GM12891 (cell line): ENCODE measurements around the gene FMO3.

Experiments
- DNase-seq: peaks from one replicate; pipeline ENCODE4 v3.0.0; 2011; ENCODE audit warnings: low spot score; ENCODE audit not compliant: insufficient read length
- FAIRE-seq: peaks from 2 replicates; lab custom pipeline; 2011; peaks lifted over from hg19 to GRCh38; lab: Jason Lieb, UNC
- PAX5 ChIP-seq: IDR thresholded peaks from 2 replicates; pipeline ENCODE4 v1.6.1; 2011; ENCODE audit warnings: low read length, moderate library complexity, mild to moderate bottlenecking; ENCODE audit not compliant: insufficient read depth, severe bottlenecking
- POLR2A ChIP-seq: IDR thresholded peaks from 2 replicates; pipeline ENCODE4 v1.6.1; 2011; ENCODE audit warnings: low read depth, low read length, control low read depth
- POLR2AphosphoS5 ChIP-seq: IDR thresholded peaks from 2 replicates; pipeline ENCODE4 v1.6.1; 2011; ENCODE audit warnings: low read depth, low read length, control low read depth
- POU2F2 ChIP-seq: IDR thresholded peaks from 2 replicates; pipeline ENCODE4 v1.6.1; 2011; ENCODE audit warnings: low read depth, mild to moderate bottlenecking, control low read depth, low read length, moderate library complexity
- SPI1 ChIP-seq: IDR thresholded peaks from 2 replicates; pipeline ENCODE4 v1.6.1; 2011; ENCODE audit warnings: low read depth, low read length, control low read depth
- TAF1 ChIP-seq: IDR thresholded peaks from 2 replicates; pipeline ENCODE4 v1.6.1; 2011; ENCODE audit warnings: low read depth, low read length, control low read depth

FMO3 gene

DNA sequence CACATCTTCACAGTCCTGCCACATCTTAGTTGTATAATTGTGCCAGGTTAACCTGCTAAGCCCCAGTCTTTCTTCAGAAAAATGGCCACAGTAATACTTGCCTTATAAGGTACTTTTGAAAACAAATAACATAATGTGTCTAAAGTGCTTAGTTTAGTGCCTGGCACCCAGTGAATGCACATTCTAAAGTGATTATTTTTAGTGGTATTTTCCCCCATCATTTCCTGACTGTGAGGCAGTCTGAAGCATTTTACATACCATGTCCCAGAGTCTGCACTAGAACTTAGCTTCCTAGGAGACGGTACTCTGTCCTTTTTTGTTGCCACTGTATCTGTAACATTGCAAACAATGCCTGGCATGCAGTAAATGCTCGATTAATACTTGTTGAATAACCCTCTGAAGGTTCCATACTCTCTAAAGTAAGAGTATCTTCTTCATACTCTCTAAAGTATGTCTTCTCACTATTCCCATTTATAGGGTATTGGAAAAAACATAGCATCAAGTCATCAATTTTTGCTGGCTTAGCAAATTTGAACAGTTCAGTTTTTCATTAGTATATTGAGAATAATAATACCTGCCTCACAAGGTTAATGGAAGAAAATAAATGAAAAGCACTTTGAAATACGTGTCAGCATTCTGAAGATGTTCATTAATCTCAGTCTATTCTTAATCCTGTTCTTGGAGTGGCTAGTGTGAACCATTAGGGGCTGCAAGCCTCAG, 43.7 kb downstream of the FMO3 start:
- TF ChIP-seq TAF1 = no peak
- TF ChIP-seq POU2F2 = no peak
- no peak for TF ChIP-seq PAX5
- TF ChIP-seq POLR2A = no peak
- no peak for TF ChIP-seq POLR2AphosphoS5
- no peak for TF ChIP-seq SPI1
- no peak for DNase-seq
- no peak for FAIRE-seq

- FAIRE-seq (no peak), DNase-seq (no peak)
- TF ChIP-seq TAF1 (no peak), PAX5 (no peak), POU2F2 (no peak), POLR2AphosphoS5 (no peak), POLR2A (no peak), SPI1 (no peak)
Measured at GRCh38 chr1:171137580-171137979, 46.9 kb downstream of the FMO3 start.

DNA sequence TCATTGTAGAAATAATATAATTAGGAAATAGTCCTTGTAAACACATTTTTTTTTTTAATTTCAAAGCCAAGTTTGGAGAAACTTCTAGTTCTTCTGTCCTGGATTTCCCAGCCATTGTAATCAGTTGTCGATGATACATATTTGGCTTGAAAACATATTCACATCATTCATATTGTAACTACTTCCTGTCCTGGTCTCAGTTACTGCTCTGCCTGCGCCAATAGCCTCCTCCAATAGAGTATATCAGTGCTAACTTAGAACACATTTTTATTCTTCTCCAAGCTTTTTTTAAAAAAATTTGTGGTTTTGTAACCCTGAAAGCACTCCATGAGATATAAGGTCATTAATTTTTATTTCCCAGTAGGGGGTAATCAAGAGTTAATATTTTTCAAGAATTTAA, 48.3 kb downstream of the FMO3 start:
- FAIRE-seq (no peak), DNase-seq (no peak)
- TF ChIP-seq TAF1 (no peak), POU2F2 (no peak), POLR2AphosphoS5 (no peak), PAX5 (no peak), SPI1 (no peak), POLR2A (no peak)

DNA sequence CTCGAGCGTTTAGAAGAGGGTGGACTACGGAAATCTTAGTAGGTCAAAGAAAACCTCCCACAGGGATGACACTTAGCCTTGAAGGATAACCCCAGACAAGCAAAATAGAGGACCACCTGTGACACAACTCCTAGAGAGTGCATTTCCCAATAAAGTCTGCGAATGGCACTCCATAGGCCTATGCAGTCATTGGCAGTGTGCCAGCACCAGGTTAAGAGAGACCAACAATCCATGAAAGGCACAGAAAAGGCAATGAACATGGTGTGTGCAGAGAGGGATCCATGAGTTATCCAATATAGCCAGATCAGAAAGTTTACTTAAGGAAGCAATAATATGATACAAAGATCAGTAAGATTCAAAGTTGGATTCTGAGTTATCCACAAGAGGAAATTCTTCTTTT, 49.2 kb downstream of the FMO3 start:
- DNase-seq = no peak
- TF ChIP-seq TAF1 = no peak
- no peak for TF ChIP-seq SPI1
- no peak for TF ChIP-seq POLR2A
- no peak for TF ChIP-seq POLR2AphosphoS5
- no peak for TF ChIP-seq PAX5
- TF ChIP-seq POU2F2 = no peak
- no peak for FAIRE-seq

- TF ChIP-seq TAF1 (no peak), PAX5 (no peak), POLR2AphosphoS5 (no peak), SPI1 (no peak), POLR2A (no peak), POU2F2 (no peak)
- DNase-seq (no peak), FAIRE-seq (no peak)
Measured at GRCh38 chr1:171140401-171140800, 49.7 kb downstream of the FMO3 start.

DNA sequence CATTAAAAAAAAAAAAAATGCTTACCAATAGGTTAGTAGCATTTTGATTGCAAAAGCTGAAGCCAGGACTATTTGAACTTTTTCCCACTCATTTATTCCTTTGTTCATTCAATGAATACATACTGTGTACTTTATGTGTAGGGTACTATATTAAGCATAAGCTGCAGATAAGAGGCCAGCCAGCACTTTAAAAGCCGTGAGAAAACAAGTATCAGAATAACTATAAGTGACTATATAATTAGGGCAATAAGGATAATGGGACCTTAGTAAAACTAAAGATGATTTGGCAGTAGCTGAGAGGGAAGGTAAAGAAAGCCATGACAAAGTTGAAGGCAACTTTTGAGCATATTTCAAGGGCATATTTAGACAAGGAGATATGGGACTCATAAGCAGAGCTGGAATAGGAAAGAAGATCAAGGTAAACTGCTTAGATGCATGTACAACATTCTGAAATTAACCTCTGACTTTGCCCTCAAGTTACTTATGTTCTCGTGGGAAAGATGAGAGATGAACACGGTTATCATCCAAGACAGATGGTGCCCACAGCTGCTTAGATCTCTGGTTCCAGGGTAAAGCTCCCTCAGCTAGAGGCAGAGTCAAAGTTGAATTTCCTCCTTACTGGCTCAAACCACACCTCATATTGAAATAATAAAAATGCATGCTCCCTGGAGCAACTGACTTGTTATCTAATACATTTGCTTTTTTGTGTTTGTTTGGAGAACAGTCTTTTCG, 50.4 kb downstream of the FMO3 start:
- FAIRE-seq (no peak), DNase-seq (no peak)
- TF ChIP-seq PAX5 (no peak), POLR2AphosphoS5 (no peak), POU2F2 (no peak), TAF1 (no peak), SPI1 (no peak)

DNA sequence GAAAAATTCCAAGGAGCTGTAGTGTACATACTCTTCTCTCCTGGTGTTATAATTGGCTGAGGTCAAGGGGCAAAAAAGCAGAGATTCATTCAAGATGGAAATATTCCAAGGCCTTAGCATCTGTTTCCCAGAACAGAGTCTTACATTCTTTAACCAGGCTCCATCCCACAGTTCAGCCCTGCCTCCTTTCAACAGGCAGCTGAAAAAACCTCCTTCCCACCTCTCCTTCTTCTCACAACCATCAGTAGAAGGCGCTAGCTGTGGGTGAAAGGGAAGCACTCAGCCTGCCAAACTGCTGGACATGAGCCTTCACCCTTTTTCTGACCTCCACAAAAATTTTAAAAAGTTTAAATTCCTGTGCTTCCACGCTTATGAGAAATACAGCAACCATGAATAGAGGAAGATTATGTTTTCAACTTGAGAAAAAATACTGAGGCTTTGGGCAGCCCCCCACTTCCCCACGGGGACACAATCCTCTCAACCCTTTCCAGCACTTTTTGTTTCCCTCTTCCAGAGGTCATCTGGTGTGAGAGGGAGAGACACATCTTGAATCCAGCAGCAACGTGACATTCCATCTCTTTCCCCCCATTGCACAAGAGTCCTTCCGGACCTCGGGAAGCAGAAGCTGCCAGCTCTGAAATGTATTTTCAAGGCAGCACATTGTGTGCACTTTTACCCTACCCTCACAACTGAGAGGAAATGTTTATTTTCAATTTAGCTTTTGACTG, 51.1 kb downstream of the FMO3 start:
- no peak for TF ChIP-seq SPI1
- no peak for TF ChIP-seq POLR2AphosphoS5
- TF ChIP-seq TAF1 = no peak
- no peak for TF ChIP-seq POLR2A
- TF ChIP-seq PAX5 = no peak
- no peak for TF ChIP-seq POU2F2
- DNase-seq (no peak), FAIRE-seq (no peak)

- no peak for FAIRE-seq
- DNase-seq = no peak
- TF ChIP-seq POLR2AphosphoS5 (no peak), TAF1 (no peak), PAX5 (no peak), SPI1 (no peak), POU2F2 (no peak), POLR2A (no peak)
Measured at GRCh38 chr1:171142416-171143385, 52.0 kb downstream of the FMO3 start.

GRCh38 chr1:171150156-171150555, 59.5 kb downstream of the FMO3 start:
- FAIRE-seq (no peak), DNase-seq (no peak)
- TF ChIP-seq POLR2AphosphoS5 (no peak), POLR2A (no peak), PAX5 (no peak), TAF1 (no peak), SPI1 (0 out of 2 replicates have a peak, but pooled peaks have one; percentile 18), POU2F2 (no peak)
